ENCODE data around the gene PTBP2.

The PTBP2 gene

DNA sequence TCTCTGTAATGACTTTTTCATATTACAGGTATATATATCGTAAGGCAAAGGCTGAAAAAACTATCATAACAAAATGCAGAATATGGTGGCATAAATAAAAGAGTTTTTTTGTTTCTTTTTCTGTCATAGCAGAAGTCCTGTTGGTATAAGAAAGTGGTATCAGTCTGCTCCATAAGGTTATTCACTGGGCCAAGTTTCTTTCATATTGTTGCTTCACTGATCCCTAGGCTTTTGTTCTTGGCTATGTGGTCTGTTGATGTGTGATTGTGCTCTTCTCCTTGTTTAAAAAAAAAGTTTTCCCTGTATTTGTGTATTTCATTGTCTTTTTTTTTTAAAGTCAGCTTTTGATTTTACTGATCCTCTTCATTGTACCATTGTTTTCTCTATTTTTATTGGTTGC is 26.0 kb downstream of the PTBP2 start:
- Histone ChIP-seq H3K4me1 (ENCODE audit: low read length) (no peaks in the 10 kb centered on the region), H3K27me3 (ENCODE audit: low read depth, low read length) (no peaks in the 10 kb centered on the region), H3K4me2 (ENCODE audit: low read length) (no peak overlapping the region), H3K27ac (ENCODE audit: low read length) (no peak overlapping the region), H2AFZ (ENCODE audit: low read depth, low read length) (no peak overlapping the region), H3K36me3 (replicated peaks; ENCODE audit: low read depth, low read length) (peaks cover 12% of the 10 kb centered on the region), H4K20me1 (ENCODE audit: insufficient read depth, low read length) (peaks cover 19% of the 10 kb centered on the region), H3K4me3 (ENCODE audit: low read length) (no peak overlapping the region), H3K9me3 (ENCODE audit: insufficient read depth, low read length) (no peaks in the 10 kb centered on the region), H3K9ac (ENCODE audit: low read length) (no peak overlapping the region), H3K79me2 (ENCODE audit: low read length) (peaks cover 77% of the 10 kb centered on the region)
- TF ChIP-seq, protein P1, sequence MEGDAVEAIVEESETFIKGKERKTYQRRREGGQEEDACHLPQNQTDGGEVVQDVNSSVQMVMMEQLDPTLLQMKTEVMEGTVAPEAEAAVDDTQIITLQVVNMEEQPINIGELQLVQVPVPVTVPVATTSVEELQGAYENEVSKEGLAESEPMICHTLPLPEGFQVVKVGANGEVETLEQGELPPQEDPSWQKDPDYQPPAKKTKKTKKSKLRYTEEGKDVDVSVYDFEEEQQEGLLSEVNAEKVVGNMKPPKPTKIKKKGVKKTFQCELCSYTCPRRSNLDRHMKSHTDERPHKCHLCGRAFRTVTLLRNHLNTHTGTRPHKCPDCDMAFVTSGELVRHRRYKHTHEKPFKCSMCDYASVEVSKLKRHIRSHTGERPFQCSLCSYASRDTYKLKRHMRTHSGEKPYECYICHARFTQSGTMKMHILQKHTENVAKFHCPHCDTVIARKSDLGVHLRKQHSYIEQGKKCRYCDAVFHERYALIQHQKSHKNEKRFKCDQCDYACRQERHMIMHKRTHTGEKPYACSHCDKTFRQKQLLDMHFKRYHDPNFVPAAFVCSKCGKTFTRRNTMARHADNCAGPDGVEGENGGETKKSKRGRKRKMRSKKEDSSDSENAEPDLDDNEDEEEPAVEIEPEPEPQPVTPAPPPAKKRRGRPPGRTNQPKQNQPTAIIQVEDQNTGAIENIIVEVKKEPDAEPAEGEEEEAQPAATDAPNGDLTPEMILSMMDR (IDR thresholded peaks at IDR 0.05; ENCODE audit: low read depth, low read length) = no peak
- no peak for TF ChIP-seq EZH2phosphoT487 (IDR thresholded peaks at IDR 0.05; ENCODE audit: low read depth)

GRCh38 chr1:96748078-96748477 is 26.5 kb downstream of the PTBP2 start:
- Histone ChIP-seq H3K79me2 (ENCODE audit: low read length) (peaks cover 72% of the 10 kb centered on the region), H3K9me3 (ENCODE audit: insufficient read depth, low read length) (no peaks in the 10 kb centered on the region), H4K20me1 (ENCODE audit: insufficient read depth, low read length) (peaks cover 19% of the 10 kb centered on the region), H2AFZ (ENCODE audit: low read depth, low read length) (no peak overlapping the region), H3K27ac (ENCODE audit: low read length) (no peak overlapping the region), H3K4me1 (ENCODE audit: low read length) (no peaks in the 10 kb centered on the region), H3K9ac (ENCODE audit: low read length) (no peak overlapping the region), H3K36me3 (replicated peaks; ENCODE audit: low read depth, low read length) (peaks cover 18% of the 10 kb centered on the region), H3K27me3 (ENCODE audit: low read depth, low read length) (no peaks in the 10 kb centered on the region), H3K4me2 (ENCODE audit: low read length) (no peak overlapping the region), H3K4me3 (ENCODE audit: low read length) (no peak overlapping the region)
- no peak for TF ChIP-seq EZH2phosphoT487 (IDR thresholded peaks at IDR 0.05; ENCODE audit: low read depth)
- TF ChIP-seq, protein P1 (IDR thresholded peaks at IDR 0.05; ENCODE audit: low read depth, low read length) = no peak

DNA sequence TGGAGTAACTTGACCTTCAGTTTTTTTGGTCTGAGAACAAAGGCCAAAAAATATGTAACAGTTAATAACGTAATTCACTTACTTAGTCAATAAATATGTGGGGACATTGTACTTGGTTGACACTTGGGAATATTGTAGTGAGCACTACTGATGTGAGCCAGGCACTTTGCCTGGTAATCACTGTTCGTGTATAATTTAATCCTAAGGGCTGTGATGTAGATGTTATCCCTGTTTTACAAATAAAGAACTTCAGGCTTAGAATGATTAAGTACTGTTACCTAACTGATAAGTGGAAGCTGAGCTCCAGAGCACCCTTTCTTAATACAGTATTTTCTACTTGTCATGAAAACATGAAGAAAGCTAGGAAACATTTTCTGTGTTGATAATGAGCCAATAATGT is 28.0 kb downstream of the PTBP2 start:
- no peaks in the 10 kb centered on the region for H3K4me1 ChIP-seq (ENCODE audit: low read length)
- no peak overlapping the region for H3K9ac ChIP-seq (ENCODE audit: low read length)
- H2AFZ ChIP-seq (ENCODE audit: low read depth, low read length) = no peak overlapping the region
- H3K27ac ChIP-seq (ENCODE audit: low read length) = no peak overlapping the region
- H3K4me2 ChIP-seq (ENCODE audit: low read length) = no peak overlapping the region
- H3K36me3 ChIP-seq (replicated peaks; ENCODE audit: low read depth, low read length) = peaks cover 27% of the 10 kb centered on the region
- H3K27me3 ChIP-seq (ENCODE audit: low read depth, low read length) = no peaks in the 10 kb centered on the region
- peaks cover 58% of the 10 kb centered on the region for H3K79me2 ChIP-seq (ENCODE audit: low read length)
- no peak overlapping the region for H3K4me3 ChIP-seq (ENCODE audit: low read length)
- H4K20me1 ChIP-seq (ENCODE audit: insufficient read depth, low read length) = peaks cover 19% of the 10 kb centered on the region
- no peaks in the 10 kb centered on the region for H3K9me3 ChIP-seq (ENCODE audit: insufficient read depth, low read length)
- TF ChIP-seq, protein P1 (IDR thresholded peaks at IDR 0.05; ENCODE audit: low read depth, low read length) = no peak
- TF ChIP-seq EZH2phosphoT487 (IDR thresholded peaks at IDR 0.05; ENCODE audit: low read depth) = no peak

- TF ChIP-seq, protein P1 (IDR thresholded peaks at IDR 0.05; ENCODE audit: low read depth, low read length) = no peak
- TF ChIP-seq EZH2phosphoT487 (IDR thresholded peaks at IDR 0.05; ENCODE audit: low read depth) = no peak
- Histone ChIP-seq H3K27me3 (ENCODE audit: low read depth, low read length) (no peaks in the 10 kb centered on the region), H2AFZ (ENCODE audit: low read depth, low read length) (no peak overlapping the region), H3K4me3 (ENCODE audit: low read length) (no peak overlapping the region), H3K9me3 (ENCODE audit: insufficient read depth, low read length) (no peaks in the 10 kb centered on the region), H4K20me1 (ENCODE audit: insufficient read depth, low read length) (peaks cover 15% of the 10 kb centered on the region), H3K36me3 (replicated peaks; ENCODE audit: low read depth, low read length) (peaks cover 43% of the 10 kb centered on the region), H3K27ac (ENCODE audit: low read length) (no peak overlapping the region), H3K4me2 (ENCODE audit: low read length) (no peak overlapping the region), H3K79me2 (ENCODE audit: low read length) (peaks cover 33% of the 10 kb centered on the region), H3K4me1 (ENCODE audit: low read length) (no peaks in the 10 kb centered on the region), H3K9ac (ENCODE audit: low read length) (no peak overlapping the region)
These were observed 30.8 kb downstream of the PTBP2 start for GRCh38 chr1:96752394-96752793.

All from OCI-LY3 (cell line).